Right cardiac atrium (tissue), 5 donors: ENCODE results near the gene GAS7. TPM values are rescaled to one million over a fixed set of nuclear protein-coding genes. Genes with fewer than 3 reads are reported as not detected.
"Not testable (repeated sequence)": the region's sequence is repeated elsewhere in the genome, so short reads cannot be mapped to it uniquely, and the experiment has no call there.

Source experiments
- ATAC-seq, 2 donors: fragments of 200-7000 bp; cut with Tn5 transposase; one replicate each; pipeline versions ENCODE4 v1.8.0 to v1.9.1; 2020; ENCODE audit warnings: moderate library complexity in 2 of 2, mild to moderate bottlenecking in 1 of 2
- DNase-seq, 3 donors: peaks; one replicate each; pipeline ENCODE4 v3.0.0-alpha.2; 2020
- H3K27ac ChIP-seq: one replicate; pipeline ENCODE4 v1.5.1; 2013; ENCODE audit warnings: mild to moderate bottlenecking, low read length, control low read depth, moderate library complexity
- H3K27me3 ChIP-seq: one replicate; pipeline ENCODE4 v1.6.1; 2013; ENCODE audit not compliant: control insufficient read depth, insufficient read depth
- H3K4me1 ChIP-seq: one replicate; pipeline ENCODE4 v1.6.1; 2013; ENCODE audit warnings: low read length; ENCODE audit not compliant: control insufficient read depth, insufficient read depth
- H3K4me3 ChIP-seq: one replicate; pipeline ENCODE4 v1.5.1; 2013; ENCODE audit warnings: low read length, control low read depth
- H3K9me3 ChIP-seq: one replicate; pipeline ENCODE4 v1.6.1; 2013; ENCODE audit warnings: low read length; ENCODE audit not compliant: control insufficient read depth
- WGBS: extraction: QIAGEN DNeasy Blood & Tissue Kit; methylation state at CpG from one replicate; pipeline ENCODE4 v1.1.7; 2013; 5-methylcytosine and 5-hydroxymethylcytosine counted together
- intact Hi-C, 4 donors: fragments of 100-400 bp; cut with DNase I; formaldehyde crosslinking; loops; one replicate each; pipeline versions ENCODE4 v1.11.0 to v1.14.0; 2022 to 2023
- polyA plus RNA-seq: library from polyadenylated mRNA; stranded (reverse); fragments of 200-250 nt; gene quantifications from one replicate; pipeline ENCODE4 v1.2.3, GENCODE V29; 2013
- total RNA-seq, 4 donors: library from RNA; stranded (reverse); fragmentation: NEBNext Ultra II Directional; extraction: Animal tissue kit (Norgen Biotek cat#: 25700); gene quantifications; one replicate each; pipeline ENCODE4 v1.2.1, GENCODE V29; 2021
- donor health status: healthy with polysubstance abuse.
- donor health status: DM: no; HTN: yes; CAD: no.
- donor health status: DM: no; HTN: no; CAD: no.
- donor health status: DM: no; HTN: yes; CAD: no; lungs with severe emphysema.
- donor health status: DM: yes; HTN: yes; CAD: no.

The GAS7 gene
- total and polyA plus RNA-seq, 5 donors, result 40.3 to 200 (median 113) TPM

DNA sequence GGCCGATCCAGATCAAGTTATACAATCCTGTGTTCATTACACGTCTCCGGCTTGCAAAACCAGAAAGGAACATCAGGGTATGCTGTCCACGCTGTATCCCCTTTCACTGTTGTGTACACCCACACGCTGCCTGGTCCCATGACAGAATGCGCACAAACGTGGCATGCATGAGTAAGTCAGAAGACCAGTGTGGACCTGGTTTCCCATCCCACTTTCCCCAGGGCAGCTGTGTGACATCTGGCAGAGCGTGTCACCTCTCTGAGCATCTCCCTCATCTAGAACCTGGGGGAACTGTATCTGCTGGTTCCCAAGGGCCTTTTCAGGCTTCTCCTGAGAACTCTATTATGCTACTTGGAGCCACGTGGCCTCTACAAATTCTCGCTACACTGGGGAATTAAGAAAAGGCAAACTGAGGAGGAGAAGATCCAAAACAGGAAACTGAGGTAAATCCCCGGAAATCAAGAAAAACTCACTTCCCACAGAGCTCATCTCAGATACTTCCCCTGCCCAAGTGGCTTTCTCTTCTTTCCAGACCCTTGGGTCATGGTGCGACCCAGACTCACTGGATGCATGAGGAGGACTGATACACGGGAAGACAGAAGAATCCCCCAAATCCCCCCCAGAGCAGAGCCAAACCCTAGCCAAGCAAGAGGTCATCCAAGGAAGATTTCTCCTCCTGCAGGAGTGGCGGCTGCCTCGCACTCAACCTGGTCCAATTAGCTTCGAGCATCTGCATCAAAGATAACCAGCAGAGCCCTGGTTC is 139.3 kb downstream of the GAS7 start:
- no peak for ATAC-seq
- peaks cover 28% of the 10 kb centered on the region for H3K4me1 ChIP-seq

DNA sequence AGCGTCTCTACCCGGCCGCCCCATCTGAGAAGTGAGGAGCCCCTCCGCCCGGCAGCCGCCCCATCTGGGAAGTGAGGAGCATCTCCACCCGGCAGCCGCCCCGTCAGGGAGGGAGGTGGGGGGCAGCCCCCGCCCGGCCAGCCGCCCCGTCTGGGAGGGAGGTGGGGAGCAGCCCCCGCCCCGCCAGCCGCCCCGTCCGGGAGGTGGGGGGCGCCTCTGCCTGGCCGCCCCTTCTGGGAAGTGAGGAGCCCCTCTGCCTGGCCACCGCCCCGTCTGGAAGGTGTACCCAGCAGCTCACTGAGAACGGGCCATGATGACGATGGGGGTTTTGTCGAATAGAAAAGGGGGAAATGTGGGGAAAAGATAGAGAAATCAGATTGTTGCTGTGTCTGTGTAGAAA is 140.9 kb downstream of the GAS7 start:
- H3K9me3 ChIP-seq, DNase-seq, H3K27ac ChIP-seq, intact Hi-C loops, H3K4me3 ChIP-seq, ATAC-seq, H3K27me3 ChIP-seq: not testable (repeated sequence)
- H3K4me1 ChIP-seq, result peaks cover 25% of the 10 kb centered on the region
- 89% methylated on average over 25 of the region's 25 CpGs for WGBS

More for the DNA sequence above, 139.3 kb downstream of the GAS7 start:
- Histone ChIP-seq H3K4me3 (no peak overlapping the region), H3K9me3 (no peaks in the 10 kb centered on the region), H3K27me3 (no peaks in the 10 kb centered on the region), H3K27ac (peak overlapping the region; percentile 40)
- intact Hi-C loops, result no loop called here
- DNase-seq, result peak in 1 of 3 donors; percentile 65
- 71% methylated on average over 16 of the region's 16 CpGs for WGBS

GRCh38 chr17:10055262-10055975 is 143.0 kb downstream of the GAS7 start:
- Histone ChIP-seq H3K4me3 (no peak overlapping the region), H3K9me3 (no peaks in the 10 kb centered on the region), H3K27me3 (no peaks in the 10 kb centered on the region), H3K27ac (peak overlapping the region; percentile 9), H3K4me1 (peaks cover 15% of the 10 kb centered on the region)
- intact Hi-C loops, result no loop called here
- peak; percentile 26 to 58 for ATAC-seq
- 72% methylated on average over 13 of the region's 13 CpGs for WGBS
- DNase-seq, result peak in 2 of 3 donors; percentile 47 to 71

DNA sequence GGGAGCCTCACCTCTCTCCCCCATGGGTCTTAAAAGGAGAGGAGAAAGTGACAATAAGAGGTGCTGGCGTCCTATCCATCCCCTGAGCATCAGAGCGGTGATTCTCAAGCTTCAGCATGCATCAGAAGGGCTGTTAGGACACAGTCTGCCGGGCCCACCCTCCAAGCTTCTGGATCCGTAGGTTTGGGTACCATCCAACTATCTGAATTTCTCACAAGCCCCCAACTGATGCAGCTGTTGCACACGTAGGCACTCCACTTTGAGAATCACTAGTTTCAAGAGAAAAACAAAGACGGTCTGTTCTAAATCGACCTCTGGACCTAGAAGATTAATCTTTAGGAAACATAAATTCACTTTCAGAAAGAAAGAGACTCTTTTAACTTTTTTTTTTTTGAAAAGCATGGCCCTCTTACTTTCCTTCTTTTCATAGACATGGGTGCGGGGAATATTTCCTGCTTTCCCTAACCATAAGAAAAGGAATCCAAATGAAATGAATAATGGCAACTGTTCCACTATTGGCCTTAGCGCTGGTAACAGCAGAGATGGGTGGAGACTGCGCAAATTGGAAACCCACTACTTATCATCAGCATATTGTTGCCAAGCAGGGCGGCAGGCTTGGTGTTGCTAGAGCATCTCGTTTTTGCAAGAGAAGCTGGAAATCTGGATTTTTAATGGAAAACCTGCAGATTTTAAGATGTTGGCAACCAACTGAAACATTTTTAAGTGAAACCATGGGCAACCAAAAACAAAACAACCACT is 144.4 kb downstream of the GAS7 start:
- DNase-seq (peak; percentile 59 to 84 (median 72)), ATAC-seq (peak; percentile 46 to 78)
- WGBS, result 56% methylated on average over 12 of the region's 12 CpGs
- no peak overlapping the region for H3K4me3 ChIP-seq
- intact Hi-C loops, result no loop called here
- H3K27me3 ChIP-seq, result no peaks in the 10 kb centered on the region
- H3K4me1 ChIP-seq, result peaks cover 6% of the 10 kb centered on the region
- H3K27ac ChIP-seq, result peak overlapping the region; percentile 40
- no peaks in the 10 kb centered on the region for H3K9me3 ChIP-seq

- no peak overlapping the region for H3K4me3 ChIP-seq
- ATAC-seq (no peak), DNase-seq (no peak)
- intact Hi-C loops, result no loop called here
- 87% methylated on average over 15 of the region's 15 CpGs for WGBS
- H3K9me3 ChIP-seq, result no peaks in the 10 kb centered on the region
- H3K4me1 ChIP-seq, result peaks cover 7% of the 10 kb centered on the region
- no peaks in the 10 kb centered on the region for H3K27me3 ChIP-seq
- no peak overlapping the region for H3K27ac ChIP-seq
Observed at GRCh38 chr17:10052106-10052813, 146.1 kb downstream of the GAS7 start.

DNA sequence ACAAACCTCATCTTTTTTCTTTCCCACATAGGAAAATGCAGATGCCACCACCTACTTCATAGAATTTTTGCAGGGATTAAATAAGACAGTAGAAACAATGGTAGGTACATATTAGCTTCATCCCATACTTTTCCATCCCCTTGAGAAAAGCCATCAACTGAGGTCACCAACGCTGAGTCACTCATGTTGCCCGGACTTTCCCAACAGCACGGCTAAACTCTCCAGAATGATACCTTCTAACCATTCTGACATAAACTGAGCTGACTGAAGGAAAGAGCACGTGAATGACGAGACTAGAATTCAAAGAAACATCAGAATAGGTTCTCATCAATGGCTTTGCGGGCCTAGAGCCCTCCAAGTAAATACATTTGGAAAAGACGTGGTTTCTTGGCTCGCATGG is 147.3 kb downstream of the GAS7 start:
- intact Hi-C loops, result no loop called here
- no peak for DNase-seq
- Histone ChIP-seq H3K9me3 (no peaks in the 10 kb centered on the region), H3K27me3 (no peaks in the 10 kb centered on the region), H3K4me3 (no peak overlapping the region), H3K27ac (no peak overlapping the region), H3K4me1 (peaks cover 10% of the 10 kb centered on the region)
- WGBS, result 80% methylated on average over 8 of the region's 8 CpGs
- peak in 1 of 2 donors; percentile 43 for ATAC-seq

- DNase-seq (peak in 1 of 3 donors; percentile 57), ATAC-seq (peak; percentile 69 to 82)
- no peaks in the 10 kb centered on the region for H3K9me3 ChIP-seq
- intact Hi-C loops, result no loop called here
- H3K4me1 ChIP-seq, result peaks cover 10% of the 10 kb centered on the region
- 32% methylated on average over 3 of the region's 3 CpGs for WGBS
- peak overlapping the region; percentile 71 for H3K27ac ChIP-seq
- no peaks in the 10 kb centered on the region for H3K27me3 ChIP-seq
- no peak overlapping the region for H3K4me3 ChIP-seq
Observed at GRCh38 chr17:10050597-10051101, 147.8 kb downstream of the GAS7 start.

DNA sequence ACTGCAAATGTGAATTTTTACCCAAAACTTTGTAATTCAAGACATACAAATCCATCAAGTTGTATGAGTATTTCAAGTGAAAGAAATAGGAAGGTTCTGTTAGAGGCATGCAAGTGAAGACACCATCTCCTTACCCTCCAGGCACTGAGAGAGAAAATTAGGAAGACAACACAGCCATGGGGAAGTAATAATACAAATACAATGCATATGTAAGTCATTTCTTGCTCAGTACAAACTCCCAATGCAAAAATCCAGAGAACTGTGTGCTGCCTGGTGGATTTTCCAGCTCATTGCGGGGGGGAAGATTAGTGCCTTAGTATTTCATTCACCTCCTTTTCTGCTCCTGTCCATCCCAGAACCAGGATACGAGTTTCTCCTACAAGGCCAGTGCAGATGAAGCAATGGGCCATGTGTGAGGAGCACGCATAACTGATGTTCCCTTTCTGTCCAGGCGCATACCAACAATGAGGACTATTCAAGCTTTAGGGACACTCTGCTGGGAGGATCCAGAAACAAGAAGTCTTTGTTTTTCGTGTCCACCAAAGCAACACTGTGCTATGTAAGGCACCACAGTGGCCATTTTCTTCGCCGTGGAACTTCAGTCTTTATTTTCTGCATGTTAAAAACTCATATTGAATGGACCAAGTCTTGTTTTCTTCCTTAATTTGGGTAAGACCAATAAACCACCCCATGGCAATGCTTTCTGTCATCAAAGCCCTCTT is 149.6 kb downstream of the GAS7 start:
- H3K9me3 ChIP-seq, result no peaks in the 10 kb centered on the region
- no peaks in the 10 kb centered on the region for H3K27me3 ChIP-seq
- no peak overlapping the region for H3K27ac ChIP-seq
- WGBS, result 79% methylated on average over 7 of the region's 7 CpGs
- peaks cover 10% of the 10 kb centered on the region for H3K4me1 ChIP-seq
- no peak for DNase-seq
- intact Hi-C loops, result no loop called here
- no peak for ATAC-seq
- no peak overlapping the region for H3K4me3 ChIP-seq

DNA sequence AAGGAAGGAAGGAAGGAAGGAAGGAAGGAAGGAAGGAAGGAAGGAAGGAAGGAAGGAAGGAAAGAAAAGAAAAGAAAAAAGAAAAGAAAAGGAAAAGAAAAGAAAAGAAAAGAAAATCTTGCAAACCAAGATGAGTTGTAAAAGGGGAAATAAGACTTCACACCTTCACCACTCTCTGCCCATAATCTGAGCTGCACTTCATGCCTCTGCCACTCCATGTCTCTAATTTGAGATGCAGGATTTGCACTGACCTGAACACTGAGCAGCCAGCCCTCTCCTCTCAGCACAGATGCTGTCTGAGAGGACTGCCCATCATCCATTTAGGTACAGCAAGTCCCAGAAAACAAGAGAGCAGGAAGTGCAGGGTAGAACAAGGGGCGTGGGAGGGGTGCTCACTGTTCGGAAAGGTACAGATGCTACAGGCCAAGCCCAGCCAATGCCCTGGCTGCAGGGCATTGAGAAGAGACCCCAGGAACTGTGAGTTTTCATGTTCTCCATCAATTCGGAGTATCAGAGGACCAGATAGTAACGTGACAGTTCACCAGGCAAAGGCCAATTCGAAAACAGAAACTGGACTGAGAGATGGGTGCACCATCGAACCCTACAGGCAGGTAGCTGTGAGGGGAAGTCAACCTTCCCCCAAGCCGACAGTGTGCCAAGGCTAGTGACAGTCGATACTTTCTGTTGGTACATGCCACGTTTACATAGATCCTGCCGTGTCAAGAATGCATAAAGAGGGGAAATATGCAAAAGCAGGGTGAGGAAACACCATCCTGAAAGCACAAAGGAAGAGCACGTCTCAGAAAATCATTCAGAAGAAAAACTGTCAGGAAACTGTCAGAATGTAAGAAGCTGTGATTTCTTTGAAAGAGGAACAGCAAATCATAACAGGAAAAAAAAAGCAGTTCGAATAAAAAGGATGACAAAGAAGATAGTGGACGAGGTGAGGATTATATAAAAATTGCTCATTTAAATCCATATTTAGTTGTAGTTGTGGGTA is 151.3 kb downstream of the GAS7 start:
- WGBS, result 66% methylated on average over 13 of the region's 13 CpGs
- no peak overlapping the region for H3K4me3 ChIP-seq
- H3K27me3 ChIP-seq, result no peaks in the 10 kb centered on the region
- intact Hi-C loops, result no loop called here
- peaks cover 10% of the 10 kb centered on the region for H3K4me1 ChIP-seq
- H3K9me3 ChIP-seq, result no peaks in the 10 kb centered on the region
- ATAC-seq (no peak), DNase-seq (no peak)
- no peak overlapping the region for H3K27ac ChIP-seq
